SIG-M5 treated with dmso at 0.1 percent for 504 hours (cell line): ENCODE measurements around the gene FXYD1.

Source experiments
- DNase-seq: peaks from one replicate; lab custom pipeline; 2025; ENCODE audit not compliant: unreplicated experiment; lab: John Stamatoyannopoulos, UW

Gene FXYD1

GRCh38 chr19:35184267-35184666 lies 45.6 kb downstream of the FXYD1 start:
- no peak for DNase-seq

DNA sequence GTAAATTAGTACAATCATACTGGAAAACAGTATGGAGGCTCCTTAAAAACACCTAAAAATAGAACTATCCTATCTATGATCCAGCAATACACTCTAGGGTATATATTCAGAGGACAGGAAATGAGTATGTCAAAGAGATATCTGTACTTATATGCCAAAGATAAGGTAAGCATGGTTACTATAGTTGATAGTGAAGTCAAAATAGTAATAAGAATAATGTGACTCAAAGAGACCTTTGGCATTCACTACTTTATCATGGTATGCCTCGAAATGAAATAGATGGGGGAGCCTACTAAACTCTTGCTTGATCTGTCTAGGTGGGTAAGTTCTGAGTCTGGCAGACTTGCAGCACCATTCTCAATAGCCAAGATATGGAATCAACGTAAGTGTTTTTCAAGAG lies 46.3 kb downstream of the FXYD1 start:
- DNase-seq: no peak
